Psoas muscle (tissue), 8 donors: ENCODE results near the gene COLEC12. TPM values are rescaled to one million over a fixed set of nuclear protein-coding genes. Genes with fewer than 3 reads are reported as not detected.

ENCODE experiments used
- ATAC-seq, 4 donors: fragments of 200-7000 bp; cut with Tn5 transposase; one replicate each; pipeline ENCODE4 v1.9.1; 2020; ENCODE audit warnings: moderate library complexity in 3 of 4, mild to moderate bottlenecking in 2 of 4
- DNase-seq, 2 donors: peaks; one replicate each; pipeline ENCODE4 v3.0.0-alpha.2; 2020
- H3K27ac ChIP-seq: fragments of 200-600 bp; one replicate; pipeline ENCODE4 v1.8.0; 2022
- H3K27me3 ChIP-seq, 3 donors: fragments of 200-600 bp in 1 of 3; one replicate each; pipeline versions ENCODE4 v1.6.1 to v1.8.0; 2013 to 2022; ENCODE audit warnings: low read length in 2 of 3, mild to moderate bottlenecking in 2 of 3, moderate library complexity in 1 of 3; ENCODE audit not compliant: insufficient read depth in 3 of 3
- H3K36me3 ChIP-seq, 2 donors: fragments of 200-600 bp in 1 of 2; one replicate each; pipeline versions ENCODE4 v1.6.1 to v1.8.0; 2013 to 2022; ENCODE audit warnings: low read depth in 1 of 2, mild to moderate bottlenecking in 1 of 2, moderate library complexity in 1 of 2; ENCODE audit not compliant: insufficient read depth in 1 of 2
- H3K4me1 ChIP-seq: fragments of 200-600 bp; one replicate; pipeline ENCODE4 v1.8.0; 2022
- H3K4me3 ChIP-seq: fragments of 200-600 bp; one replicate; pipeline ENCODE4 v1.8.0; 2022; ENCODE audit warnings: mild to moderate bottlenecking
- H3K9me3 ChIP-seq: fragments of 200-600 bp; one replicate; pipeline ENCODE4 v1.8.0; 2022
- WGBS, 3 donors: extraction: QIAGEN DNeasy Blood & Tissue Kit; methylation state at CpG; one replicate each; pipeline versions ENCODE4 v1.1.6 to v1.1.7; 2013; 5-methylcytosine and 5-hydroxymethylcytosine counted together
- intact Hi-C, 2 donors: fragments of 100-400 bp; cut with DNase I; formaldehyde crosslinking; loops; one replicate each; pipeline versions ENCODE4 v1.11.0 to v1.14.2; 2022
- polyA plus RNA-seq, 3 donors: library from polyadenylated mRNA; stranded (reverse); fragments of 200-250 nt; gene quantifications; one replicate each; pipeline ENCODE4 v1.2.3, GENCODE V29; 2013
- total RNA-seq, 4 donors: library from RNA; stranded (reverse); fragmentation: NEBNext Ultra II Directional in 2 of 4; extraction: Animal tissue kit (Norgen Biotek cat#: 25700) in 2 of 4; gene quantifications; one replicate each; pipeline versions ENCODE4 v1.2.1 to v1.2.4, GENCODE V29; 2021 to 2023
- TF ChIP-seq, protein P1 (sequence below): fragments of 200-600 bp; IDR thresholded peaks from one replicate; pipeline ENCODE4 v1.8.0; 2022; ENCODE audit warnings: antibody characterized with exemption
- donor health status: healthy with polysubstance abuse.
- donor health status: DM: no; HTN: no; CAD: no; lungs with moderate emphysema.
- donor health status: Bipolar disorder and iron deficiency.
- donor health status: healthy.
- donor health status: DM: yes; HTN: yes; CAD: no.
- donor health status: DM: no; HTN: no; CAD: no.
- donor health status: DM: no; HTN: no; CAD: no.
- donor health status: DM: yes; HTN: yes; CAD: no.

Gene COLEC12
- total and polyA plus RNA-seq, 7 donors: 0.80 to 6.4 (median 3.4) TPM

DNA sequence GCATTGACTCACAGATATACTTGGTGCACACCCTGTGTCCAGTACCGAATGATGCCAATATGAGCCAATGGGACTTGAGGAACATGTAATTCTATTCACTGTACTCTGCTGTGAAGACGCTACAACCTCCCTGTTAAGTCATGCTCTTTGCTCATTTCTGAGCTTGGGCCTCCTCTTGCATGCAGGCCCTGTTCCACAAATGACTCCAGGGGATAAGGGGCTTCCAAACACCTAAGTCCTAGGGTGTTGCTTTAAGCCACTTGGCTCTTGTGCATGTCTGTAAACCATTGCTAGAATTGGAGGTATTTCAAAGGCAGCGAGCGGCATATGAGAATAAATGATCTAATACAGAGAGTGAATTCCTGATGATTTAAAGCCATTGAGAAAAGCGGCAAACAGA is 126.7 kb downstream of the COLEC12 start:
- Histone ChIP-seq H3K36me3 (no peaks in the 10 kb centered on the region), H3K27ac (no peak overlapping the region), H3K4me1 (no peaks in the 10 kb centered on the region), H3K9me3 (no peaks in the 10 kb centered on the region), H3K4me3 (no peak overlapping the region), H3K27me3 (no peaks in the 10 kb centered on the region)
- DNase-seq (no peak), ATAC-seq (no peak)
- TF ChIP-seq, protein P1, sequence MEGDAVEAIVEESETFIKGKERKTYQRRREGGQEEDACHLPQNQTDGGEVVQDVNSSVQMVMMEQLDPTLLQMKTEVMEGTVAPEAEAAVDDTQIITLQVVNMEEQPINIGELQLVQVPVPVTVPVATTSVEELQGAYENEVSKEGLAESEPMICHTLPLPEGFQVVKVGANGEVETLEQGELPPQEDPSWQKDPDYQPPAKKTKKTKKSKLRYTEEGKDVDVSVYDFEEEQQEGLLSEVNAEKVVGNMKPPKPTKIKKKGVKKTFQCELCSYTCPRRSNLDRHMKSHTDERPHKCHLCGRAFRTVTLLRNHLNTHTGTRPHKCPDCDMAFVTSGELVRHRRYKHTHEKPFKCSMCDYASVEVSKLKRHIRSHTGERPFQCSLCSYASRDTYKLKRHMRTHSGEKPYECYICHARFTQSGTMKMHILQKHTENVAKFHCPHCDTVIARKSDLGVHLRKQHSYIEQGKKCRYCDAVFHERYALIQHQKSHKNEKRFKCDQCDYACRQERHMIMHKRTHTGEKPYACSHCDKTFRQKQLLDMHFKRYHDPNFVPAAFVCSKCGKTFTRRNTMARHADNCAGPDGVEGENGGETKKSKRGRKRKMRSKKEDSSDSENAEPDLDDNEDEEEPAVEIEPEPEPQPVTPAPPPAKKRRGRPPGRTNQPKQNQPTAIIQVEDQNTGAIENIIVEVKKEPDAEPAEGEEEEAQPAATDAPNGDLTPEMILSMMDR: no peak
- intact Hi-C loops: no loop called here
- WGBS, 3 donors: 95 to 96% (median 95%) methylated on average over 5 of the region's 5 CpGs

DNA sequence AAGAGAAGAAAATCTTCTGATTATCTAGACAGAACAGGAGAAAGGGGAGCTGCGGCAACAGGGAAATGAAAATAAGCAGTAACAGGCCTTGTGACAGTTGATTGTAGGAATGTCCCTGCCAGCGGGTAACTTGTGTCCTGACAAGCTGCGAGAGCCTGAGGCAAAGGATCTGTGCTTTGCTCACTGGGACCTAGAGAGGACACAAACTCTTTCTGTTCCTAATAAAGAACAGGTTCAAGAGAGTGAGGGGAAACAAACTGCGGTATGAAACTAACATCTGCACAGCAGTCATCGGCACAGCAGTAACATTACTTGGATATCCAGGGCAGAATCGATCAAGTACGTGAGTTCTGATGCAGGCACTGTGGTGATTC is 128.9 kb downstream of the COLEC12 start:
- ATAC-seq (no peak), DNase-seq (no peak)
- WGBS, 3 donors: 43 to 60% (median 50%) methylated on average over 7 of the region's 7 CpGs
- no peaks in the 10 kb centered on the region for H3K27me3 ChIP-seq
- no peak overlapping the region for H3K4me3 ChIP-seq
- no peaks in the 10 kb centered on the region for H3K36me3 ChIP-seq
- H3K4me1 ChIP-seq: no peaks in the 10 kb centered on the region
- TF ChIP-seq, protein P1: no peak
- intact Hi-C loops: no loop called here
- no peaks in the 10 kb centered on the region for H3K9me3 ChIP-seq
- H3K27ac ChIP-seq: no peak overlapping the region

DNA sequence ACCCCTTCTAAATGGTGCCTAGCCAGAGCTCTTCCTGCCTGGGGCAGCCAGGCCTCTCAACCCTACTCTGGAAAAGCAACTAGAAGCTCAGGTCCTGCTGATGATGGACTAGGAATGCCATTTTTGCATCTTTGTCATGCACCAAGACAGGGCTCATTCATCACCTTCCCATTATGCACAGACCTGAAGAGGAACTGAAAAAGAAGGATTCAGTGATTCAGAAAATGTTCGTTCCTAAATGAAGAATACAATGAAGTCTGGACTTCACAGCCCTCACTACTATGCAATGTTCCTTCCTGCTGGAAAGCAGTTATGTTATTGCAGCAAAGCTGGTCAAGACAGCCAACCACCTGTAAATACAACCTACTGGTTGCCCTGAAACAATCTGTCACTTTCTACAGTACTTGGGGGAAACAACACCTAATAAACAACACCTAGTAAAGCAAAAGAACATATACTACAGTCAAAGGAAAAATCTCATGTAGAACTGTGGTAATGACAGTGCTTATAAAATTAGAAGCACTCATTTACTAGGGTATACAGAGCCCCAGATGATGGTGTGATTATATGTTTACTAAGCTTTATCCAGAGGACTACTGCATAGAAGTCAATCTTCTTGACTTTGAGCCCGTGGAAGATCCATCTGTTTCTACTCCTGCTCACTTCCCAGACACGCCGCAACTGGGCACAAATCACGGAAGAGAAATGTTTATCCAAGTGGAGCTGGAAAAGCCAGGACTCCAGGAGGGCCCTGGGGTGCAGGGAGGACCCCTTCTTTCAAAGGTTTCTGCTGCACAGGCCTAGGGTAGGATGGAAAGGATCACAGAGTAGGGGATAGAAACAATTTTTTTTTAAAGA is 129.5 kb downstream of the COLEC12 start:
- H3K36me3 ChIP-seq: no peaks in the 10 kb centered on the region
- ATAC-seq (no peak), DNase-seq (no peak)
- H3K4me1 ChIP-seq: no peaks in the 10 kb centered on the region
- no peaks in the 10 kb centered on the region for H3K9me3 ChIP-seq
- H3K27ac ChIP-seq: no peak overlapping the region
- no peaks in the 10 kb centered on the region for H3K27me3 ChIP-seq
- TF ChIP-seq, protein P1: no peak
- intact Hi-C loops: no loop called here
- H3K4me3 ChIP-seq: no peak overlapping the region
- WGBS, 3 donors: 31 to 40% (median 40%) methylated on average over 5 of the region's 5 CpGs

DNA sequence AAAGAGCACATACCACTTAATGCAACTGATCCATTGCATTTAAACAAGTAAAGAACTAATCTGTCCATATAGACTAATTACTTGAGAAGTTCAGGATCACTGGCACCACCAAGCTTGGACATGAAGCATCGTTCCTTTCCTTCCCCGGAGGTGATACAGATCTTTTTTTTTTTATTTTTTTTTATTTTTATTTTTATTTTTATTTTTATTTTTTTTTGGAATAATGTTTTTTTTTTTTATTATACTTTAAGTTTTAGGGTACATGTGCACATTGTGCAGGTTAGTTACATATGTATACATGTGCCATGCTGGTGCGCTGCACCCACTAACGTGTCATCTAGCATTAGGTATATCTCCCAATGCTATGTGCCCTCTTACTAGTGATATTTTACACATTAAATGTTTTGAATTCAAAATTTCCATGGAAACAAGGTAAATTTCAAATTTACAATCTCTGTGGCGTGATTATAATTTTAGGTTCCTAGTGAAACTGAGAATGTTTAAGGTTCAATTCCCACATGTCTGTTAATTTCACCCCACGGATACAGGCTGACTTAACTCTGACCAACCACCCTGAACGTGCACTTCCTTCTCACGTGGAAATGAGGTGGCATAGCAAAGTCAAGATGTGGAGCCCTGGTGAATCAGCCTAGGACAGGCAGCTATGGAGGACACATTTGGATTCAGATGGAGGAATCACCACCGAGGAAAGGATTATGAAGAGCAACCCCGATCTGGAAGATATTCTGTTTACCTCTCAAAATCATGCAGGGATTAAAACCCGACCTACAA is 131.1 kb downstream of the COLEC12 start:
- Histone ChIP-seq H3K27me3 (no peaks in the 10 kb centered on the region), H3K4me3 (no peak overlapping the region), H3K9me3 (no peaks in the 10 kb centered on the region), H3K4me1 (no peaks in the 10 kb centered on the region), H3K27ac (no peak overlapping the region), H3K36me3 (no peaks in the 10 kb centered on the region)
- WGBS, 3 donors: 82 to 86% (median 83%) methylated on average over 11 of the region's 11 CpGs
- ATAC-seq: no peak
- no peak for DNase-seq
- TF ChIP-seq, protein P1: no peak
- intact Hi-C loops: no loop called here
